NCI-H345 (cell line): ENCODE measurements around the gene CCER1.

Experiments used
- DNase-seq: peaks from one replicate; lab custom pipeline; 2025; lab: John Stamatoyannopoulos, UW

Gene CCER1

DNA sequence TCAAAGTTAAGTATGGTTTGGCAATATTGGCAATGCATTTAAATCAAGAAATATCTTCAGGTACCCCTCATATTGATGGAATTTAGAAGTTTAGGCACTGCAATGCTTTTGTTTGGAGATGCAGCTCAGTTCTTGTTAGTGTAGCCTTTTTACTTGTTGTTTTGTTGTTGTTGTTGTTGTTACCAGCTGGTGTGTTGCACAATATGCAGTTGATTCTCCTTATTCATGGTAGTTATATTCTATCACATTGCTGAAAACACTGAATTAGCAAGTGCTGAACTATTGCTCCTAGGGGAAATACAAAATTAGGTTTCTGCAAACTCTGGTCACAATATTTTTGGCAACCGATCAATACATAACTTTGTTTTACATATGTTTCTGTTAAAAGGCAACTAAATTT, 34.8 kb downstream of the CCER1 start:
- no peak for DNase-seq

DNA sequence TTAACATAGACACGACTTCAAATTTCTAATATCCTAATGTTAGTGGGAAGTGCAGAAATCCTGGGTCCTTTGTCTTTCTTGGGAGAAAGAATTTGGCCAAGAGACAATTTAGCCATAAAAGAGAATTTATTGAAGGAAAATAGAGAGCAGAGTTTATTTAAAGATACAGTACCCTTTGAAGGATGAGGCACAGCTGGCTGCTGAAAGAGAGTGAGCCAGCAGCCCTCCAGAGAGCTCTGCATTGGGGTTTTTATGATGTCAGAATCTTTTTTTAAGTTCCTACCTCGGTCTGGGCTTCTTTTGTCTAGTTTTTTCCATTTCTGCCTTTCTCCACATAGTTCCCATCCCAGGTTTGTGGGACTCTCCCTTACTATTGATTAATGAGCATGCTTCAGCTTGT, 37.5 kb downstream of the CCER1 start:
- DNase-seq, result no peak

DNA sequence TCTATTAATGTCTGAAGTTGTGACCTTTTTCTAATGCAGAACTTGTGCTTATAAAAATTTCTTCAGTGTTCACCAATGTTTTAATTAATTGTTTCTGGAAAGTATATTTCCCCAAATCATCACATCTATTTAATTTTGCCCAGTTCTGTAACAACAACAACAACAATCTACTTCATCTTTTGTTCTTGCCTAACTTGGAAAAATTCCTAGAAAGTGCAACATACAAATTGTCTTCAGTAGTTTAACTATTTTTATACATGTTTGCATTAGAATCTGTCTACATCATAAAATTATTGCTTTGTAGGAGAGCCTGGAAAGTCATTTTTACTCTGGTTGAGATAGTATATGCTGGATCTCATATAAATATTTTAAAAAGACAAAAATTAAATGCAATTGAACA, 38.5 kb downstream of the CCER1 start:
- DNase-seq, result no peak

DNA sequence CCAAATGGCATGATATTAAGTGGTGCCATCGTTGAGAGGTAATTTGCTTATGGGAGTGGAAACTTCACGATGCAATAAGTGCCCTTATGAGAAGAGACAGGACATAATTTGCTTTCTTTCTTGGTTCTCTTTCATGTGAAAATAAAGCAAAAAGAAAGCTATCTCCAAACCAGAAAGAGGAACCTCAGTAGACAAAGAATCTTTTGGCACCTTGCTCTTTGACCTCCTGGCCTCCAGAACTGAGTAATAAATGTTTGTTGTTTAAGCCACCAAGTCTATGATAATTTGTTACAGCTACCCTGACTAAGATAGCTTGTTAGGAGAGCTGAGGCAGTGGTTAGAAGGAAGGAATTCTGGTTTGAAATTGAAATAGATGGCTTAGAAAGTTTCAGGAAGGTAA, 39.6 kb downstream of the CCER1 start:
- no peak for DNase-seq

DNA sequence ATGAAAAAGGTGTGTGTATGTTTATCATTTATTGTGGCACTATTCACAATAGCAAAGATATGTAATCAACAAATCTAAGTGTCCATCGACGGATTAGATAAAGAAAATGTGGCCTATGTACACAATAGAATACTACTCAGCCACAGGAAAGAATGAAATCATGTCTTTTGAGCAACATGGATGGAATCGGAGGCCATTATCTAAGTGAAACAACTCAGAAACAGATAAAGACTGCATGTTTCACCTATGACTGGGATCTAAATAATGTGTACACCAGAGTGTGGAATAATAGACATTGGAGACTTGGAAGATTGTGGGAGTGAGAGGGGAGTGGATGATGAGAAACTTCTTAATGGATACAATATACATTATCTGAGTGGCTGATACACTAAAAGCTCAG, 44.0 kb downstream of the CCER1 start:
- no peak for DNase-seq

DNA sequence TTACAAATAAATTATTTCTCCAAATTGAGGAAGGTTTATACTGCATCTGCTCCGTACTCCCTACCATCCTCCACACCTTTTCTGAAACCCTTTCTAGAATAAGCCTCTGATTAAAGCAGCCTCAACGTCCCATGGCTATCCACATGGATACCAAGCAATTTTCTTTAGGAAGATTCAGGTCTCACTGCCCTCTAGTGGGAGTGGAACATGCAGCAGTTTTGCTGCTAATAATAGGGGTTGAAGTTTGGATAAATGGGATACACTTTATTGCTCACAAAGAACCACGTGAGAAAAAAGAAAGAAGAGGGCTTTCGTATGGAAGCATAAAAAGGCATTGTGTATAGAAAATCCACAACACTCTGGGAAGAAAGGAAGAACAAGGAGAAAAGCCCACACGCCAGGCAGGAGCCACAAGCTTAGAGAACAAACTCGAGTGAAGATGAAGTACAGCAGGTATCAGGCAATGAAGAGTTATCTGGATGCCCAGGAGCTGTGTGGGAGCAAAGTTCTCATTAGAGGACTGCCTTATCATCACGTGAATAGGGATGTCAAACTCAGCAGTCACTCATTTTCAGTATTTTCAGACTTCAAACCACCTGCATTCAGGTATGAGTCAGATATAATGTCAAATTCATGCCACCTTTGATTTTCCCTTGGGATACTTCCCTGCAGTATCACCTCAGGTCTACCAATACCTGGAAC, 45.8 kb downstream of the CCER1 start:
- peak; percentile 26 for DNase-seq

DNA sequence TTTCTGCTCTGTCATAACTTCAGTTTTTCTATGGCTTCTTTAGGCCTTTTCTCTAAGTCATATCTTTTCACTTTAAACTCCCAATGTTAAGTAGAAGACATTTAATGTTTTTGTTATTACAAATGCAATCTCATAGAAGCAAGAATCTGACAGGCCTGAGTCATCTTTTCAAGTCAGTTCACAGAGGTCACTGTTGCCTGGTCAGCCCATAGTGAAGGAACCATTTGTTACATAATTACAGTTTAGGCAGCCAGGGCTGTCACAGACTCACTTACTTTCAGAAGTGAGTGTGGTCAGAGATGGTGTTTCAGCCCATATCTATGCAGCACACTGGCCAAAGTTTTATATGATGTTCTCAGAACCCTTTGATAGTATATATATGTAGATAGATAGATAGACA, 46.5 kb downstream of the CCER1 start:
- DNase-seq, result no peak

DNA sequence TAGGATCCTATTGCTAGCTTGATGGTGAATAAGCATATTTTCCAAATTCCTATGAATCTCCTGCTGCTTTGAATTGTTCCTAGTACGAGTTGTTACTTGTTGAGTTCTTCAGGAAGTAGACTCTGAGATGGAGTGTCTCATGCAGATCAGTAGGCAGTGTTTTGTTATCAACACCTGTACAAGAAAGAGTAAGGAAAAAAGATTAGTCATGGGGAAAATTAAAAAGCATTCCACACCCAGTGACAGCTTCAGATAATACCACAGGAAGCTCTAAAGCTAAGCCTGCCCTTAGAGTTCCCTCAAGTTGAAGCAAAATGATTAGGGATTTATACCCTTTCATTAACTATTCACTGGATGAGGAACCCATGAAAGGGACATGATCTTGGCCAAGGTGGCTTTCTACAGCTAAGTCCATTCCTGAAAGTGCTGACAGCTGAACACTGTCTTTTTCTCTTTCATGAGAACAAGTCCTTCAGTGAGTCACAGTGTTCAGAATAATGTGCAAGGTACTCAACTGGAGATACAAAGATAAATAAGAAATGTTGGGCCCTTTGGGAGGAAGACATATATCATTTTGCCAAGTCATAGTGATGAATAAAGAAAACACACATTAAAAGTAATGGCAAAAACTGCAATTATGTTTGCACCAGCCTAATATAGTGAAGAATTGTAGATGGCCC, 49.1 kb downstream of the CCER1 start:
- no peak for DNase-seq

DNA sequence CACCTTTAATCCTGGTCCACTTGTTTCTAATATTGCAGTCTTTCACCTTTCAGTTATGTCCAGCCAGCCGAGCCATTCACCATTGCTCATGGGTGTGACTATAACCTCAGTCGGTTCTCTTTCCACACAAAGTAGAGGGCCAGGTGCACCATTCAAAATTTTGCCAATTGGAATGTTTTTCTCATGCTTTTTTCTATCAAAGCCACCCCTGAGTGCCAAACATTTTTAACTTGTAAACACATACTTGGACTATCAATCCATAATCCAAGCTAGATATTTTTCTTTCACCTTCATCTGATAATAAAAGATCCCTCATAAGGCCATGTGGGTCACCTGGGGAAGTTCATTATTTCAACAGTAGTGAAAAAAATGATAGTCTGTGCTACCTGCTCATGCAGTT, 52.4 kb downstream of the CCER1 start:
- DNase-seq, result no peak
